ENCODE measurements around the gene SLAMF9.

DNA sequence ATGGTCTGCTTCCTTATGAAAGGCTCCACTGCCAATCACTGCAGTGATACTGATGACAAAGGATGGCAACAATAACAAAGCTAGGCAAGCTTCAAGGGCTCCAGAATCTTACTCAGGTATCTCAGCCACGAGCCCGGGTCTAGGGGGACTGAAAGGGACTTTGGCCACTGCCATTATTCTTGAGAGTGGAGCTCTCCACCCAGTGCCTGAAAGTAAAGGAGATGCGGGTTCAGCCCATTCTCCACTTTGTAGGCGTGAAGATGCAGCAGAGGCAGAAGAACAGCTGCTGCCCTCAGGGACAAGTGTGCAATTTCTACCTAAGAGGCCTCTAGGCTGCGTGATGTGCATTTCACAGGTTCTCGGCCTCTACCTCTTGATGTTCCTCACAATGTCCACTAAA lies 31.4 kb upstream of the SLAMF9 start:
- TF ChIP-seq, protein P1, sequence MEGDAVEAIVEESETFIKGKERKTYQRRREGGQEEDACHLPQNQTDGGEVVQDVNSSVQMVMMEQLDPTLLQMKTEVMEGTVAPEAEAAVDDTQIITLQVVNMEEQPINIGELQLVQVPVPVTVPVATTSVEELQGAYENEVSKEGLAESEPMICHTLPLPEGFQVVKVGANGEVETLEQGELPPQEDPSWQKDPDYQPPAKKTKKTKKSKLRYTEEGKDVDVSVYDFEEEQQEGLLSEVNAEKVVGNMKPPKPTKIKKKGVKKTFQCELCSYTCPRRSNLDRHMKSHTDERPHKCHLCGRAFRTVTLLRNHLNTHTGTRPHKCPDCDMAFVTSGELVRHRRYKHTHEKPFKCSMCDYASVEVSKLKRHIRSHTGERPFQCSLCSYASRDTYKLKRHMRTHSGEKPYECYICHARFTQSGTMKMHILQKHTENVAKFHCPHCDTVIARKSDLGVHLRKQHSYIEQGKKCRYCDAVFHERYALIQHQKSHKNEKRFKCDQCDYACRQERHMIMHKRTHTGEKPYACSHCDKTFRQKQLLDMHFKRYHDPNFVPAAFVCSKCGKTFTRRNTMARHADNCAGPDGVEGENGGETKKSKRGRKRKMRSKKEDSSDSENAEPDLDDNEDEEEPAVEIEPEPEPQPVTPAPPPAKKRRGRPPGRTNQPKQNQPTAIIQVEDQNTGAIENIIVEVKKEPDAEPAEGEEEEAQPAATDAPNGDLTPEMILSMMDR (IDR thresholded peaks at IDR 0.05; ENCODE audit: low read depth, low read length) = no peak
- TF ChIP-seq, protein P2, sequence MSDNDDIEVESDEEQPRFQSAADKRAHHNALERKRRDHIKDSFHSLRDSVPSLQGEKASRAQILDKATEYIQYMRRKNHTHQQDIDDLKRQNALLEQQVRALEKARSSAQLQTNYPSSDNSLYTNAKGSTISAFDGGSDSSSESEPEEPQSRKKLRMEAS (IDR thresholded peaks at IDR 0.05; ENCODE audit: low read depth, low read length) = no peak
